Fibroblast of skin of back (primary cell): Measurements from ENCODE around the gene LFNG.
A peak's percentile ranks its signal among the peaks of the same experiment; 100 is the strongest.

ENCODE experiments used
- DNase-seq: peaks from one replicate; pipeline ENCODE4 v3.0.0-alpha.2; 2013

Gene LFNG

DNA sequence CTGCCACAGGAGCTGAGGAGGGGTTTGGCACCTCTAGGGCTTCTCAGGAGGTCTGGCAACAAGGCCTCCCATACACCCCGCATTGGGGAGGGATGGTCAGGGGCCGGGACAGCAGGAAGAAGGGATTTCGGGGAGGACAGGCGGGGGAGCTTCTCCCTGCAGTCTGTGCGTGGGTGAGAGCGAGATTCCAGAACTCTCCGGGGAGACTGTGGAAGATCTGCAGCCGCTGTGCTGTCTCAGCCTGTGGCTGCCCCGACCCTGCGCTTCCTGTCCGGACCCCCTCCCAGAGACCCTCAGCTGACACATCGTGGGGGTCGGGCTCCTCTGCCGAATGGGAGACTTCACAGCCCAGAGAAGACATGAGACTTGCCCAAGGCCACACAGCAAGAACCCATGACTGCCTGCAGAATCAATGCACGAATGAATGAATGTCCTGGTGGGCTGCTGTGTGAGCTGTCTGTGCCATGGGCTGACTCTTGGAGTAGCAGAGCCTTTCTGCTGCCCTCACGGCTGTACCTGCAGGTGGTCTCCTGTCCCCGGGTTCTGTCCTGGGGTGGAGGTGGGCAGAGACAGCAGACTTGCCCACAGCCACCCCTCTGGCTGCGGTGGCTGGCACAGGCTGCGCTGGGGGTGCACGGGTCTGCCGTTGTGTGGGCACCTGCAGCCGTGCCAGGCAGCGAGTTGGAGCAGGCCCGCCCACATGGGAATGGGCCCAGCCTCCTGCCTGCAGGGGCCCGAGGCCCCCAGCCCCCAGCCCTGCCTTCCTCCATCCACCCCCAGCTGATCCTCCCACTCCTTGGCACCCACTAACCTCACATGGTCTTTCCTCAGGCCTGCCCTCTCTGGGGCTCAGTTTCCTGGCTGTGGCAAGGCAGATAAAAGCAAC lies 16.3 kb upstream of the LFNG start:
- no peak for DNase-seq

- no peak for DNase-seq
Measured at GRCh38 chr7:2504128-2504888, 15.3 kb upstream of the LFNG start.

DNA sequence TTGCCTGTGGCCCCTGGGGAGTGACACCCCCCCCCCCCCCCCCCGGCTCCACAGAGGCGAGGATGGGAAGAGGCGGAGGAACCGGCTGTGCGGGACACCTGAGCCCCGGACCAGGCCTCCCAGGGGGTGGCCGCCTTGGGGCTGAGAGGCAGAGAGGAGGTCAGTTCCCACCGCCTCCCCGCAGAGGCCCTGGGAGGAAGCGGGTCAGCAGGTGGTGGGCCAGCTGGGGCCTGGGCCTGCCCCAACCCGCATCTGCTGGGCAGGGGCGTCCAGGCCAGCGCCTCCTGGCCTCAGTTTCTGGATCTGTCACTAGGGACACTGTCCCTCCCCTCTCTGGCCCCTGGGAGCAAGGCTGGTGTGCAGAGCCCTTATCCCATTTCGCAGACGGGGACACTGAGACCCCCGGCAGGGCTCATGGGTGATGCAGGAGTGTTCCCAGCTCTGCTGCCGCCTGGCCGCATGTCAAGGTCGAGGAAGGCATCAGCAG lies 14.6 kb upstream of the LFNG start:
- DNase-seq, result no peak

GRCh38 chr7:2505401-2505800 lies 14.2 kb upstream of the LFNG start:
- DNase-seq, result no peak

- no peak for DNase-seq
Measured at GRCh38 chr7:2507208-2507916, 12.2 kb upstream of the LFNG start.

DNA sequence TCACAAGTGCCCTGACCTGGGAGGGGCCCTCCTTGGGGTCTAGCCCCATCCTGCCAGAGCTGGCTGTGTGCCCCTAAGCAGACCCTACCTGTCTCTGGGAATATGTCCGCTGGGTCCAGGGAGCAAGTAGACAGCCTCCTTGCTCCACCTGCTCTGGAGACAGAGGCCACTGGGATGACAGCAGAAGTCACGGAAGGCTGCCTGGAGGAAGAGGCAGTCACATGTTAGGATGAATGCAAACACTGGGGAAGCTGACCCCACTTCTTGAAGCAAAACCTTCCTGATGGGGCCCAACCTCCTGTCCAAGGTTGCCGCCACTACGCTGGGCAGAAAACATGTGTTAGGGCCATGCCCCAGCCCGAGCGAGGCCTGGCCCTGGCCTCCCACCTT lies 11.7 kb upstream of the LFNG start:
- DNase-seq, result no peak

- DNase-seq, result peak; percentile 89
Measured at GRCh38 chr7:2508327-2509215, 11.0 kb upstream of the LFNG start.

- DNase-seq, result no peak
Measured at GRCh38 chr7:2509298-2509906, 10.2 kb upstream of the LFNG start.

DNA sequence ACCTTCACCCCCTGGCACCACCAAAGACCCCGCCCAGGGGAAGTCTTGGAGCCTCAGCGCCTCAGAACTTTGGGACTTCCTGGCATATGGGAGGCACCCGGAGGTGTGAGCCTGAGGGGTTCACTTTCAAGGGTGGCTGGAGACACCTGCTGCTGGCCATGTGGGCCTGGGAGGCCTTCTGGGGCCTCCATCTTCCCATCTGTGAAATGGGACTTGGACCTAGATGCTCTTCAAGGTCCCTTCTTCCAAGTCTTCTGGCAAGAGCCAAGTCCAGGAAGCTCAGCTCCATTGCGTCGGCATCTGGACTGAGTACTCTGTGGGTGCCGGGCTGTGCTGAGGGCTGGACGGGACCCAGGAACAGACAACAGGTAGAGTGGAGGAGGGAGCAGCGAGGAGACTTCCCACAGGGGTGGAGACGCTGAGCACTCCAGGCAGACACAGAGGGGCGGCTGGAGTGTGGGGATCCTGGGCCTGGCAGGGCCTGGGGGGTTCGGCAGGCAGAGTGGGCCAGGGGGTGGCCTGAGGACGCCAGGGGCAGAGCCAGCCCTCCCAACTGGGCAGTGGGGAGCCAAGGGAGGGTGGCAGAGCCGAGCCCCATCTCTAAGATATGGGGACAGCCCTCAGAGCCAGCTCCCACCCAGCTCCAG lies 9.3 kb upstream of the LFNG start:
- DNase-seq, result no peak

DNA sequence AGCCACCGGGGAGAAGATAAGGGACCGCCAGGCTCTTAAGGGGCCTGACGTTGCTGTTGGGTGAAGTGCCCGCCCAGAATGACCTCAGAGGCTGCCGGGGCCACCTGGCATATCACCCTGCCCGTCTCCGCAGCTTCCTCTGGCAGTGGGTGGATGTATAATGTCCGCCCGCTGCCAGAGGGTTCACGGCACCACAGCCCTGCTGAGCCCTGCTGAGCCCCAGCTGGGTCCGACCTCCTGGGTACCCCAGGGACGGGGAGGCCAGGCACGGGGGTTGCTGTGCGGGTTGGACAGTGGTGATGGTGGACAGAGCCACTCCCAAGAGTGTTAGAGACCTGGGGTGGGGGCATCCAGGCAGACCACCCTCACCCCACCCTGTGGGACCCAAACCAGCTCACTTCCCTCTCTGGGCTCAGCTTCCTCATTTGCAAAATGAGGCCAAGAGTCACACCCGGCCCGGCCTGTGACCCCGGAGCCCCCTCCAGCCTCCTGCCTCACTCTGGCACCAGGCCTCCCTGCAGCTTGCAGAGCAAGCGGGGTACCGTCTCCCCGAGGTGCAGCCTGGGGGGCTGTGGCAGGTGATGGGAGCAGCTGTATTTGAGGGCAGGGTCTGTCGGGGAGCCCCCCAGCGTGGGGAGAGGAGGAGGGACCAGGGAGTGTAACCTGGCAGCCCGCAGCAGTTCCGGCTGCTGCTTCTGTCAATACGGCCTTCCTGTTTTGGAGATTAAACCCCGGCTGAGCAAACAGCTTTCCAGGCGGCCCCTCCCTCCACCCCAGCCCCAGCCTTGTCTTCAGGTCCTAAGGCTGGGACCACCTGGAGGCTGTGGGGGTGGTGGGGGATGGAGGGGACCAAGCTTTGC lies 8.4 kb upstream of the LFNG start:
- no peak for DNase-seq

- no peak for DNase-seq
Measured at GRCh38 chr7:2511769-2512168, 7.8 kb upstream of the LFNG start.

DNA sequence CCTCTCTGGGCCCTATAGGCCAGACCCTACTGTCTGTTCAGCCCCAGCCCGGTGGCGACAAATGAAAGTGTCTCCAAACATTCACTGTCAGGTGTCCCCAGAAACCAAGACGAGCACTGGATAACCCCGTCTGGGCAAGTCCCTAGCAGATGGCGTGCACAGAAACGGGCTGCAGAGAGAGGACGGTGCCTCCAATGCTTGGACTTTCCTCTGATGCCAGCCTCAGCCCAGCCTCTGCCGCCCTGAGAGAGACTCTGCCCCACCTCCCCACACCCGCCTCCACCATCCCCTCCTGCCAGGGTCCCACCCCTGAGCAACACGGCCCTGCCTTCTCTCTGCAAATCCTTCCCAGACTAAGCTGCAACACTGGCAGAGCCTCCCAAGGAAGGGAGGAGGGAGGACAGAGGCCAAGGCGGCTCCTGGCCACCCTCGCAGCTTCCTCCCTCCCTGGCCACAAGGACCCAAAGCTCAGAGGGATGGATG lies 7.4 kb upstream of the LFNG start:
- DNase-seq, result no peak

GRCh38 chr7:2512713-2513112 lies 6.9 kb upstream of the LFNG start:
- no peak for DNase-seq

- DNase-seq, result no peak
Measured at GRCh38 chr7:2513702-2514101, 5.9 kb upstream of the LFNG start.

GRCh38 chr7:2514473-2515423 lies 4.8 kb upstream of the LFNG start:
- no peak for DNase-seq

DNA sequence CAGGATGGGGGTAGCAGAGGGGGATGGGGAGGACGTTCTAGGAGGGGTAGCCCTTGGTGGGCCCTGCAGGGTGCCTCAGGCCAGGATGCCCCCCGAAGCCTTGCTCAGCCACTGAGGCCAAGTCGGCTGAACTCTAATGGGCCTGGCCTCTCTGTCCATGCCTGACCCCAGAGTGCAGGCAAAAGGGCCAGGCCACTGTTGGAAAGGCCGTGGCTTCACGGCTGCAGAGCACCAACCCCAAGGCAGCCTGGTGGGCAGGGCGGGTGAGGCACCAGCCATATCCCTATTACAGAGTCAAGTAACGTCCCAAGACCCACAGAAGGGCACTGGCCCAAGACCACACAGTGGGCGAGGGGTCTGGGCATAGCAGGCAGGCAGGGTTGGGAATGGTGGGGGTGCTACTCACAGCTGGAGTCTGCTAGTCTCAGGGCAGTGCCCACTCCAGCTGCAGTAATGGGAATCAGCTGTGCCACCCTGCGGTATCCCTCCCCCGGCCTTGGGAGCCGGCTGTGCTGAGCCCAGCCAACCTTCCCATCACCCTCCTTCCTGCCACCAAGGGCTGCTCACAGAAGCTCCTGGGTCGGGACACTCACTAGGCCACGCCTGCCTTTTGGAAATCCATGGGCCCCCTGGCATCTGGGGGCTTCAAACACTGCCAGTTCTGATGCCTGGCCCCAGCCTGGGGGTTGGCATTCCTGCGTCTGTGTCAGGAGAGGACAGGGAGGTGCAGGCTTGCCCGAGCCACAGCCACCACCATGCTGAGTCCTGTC lies 4.0 kb upstream of the LFNG start:
- DNase-seq, result no peak

GRCh38 chr7:2516194-2516555 lies 3.4 kb upstream of the LFNG start:
- no peak for DNase-seq

DNA sequence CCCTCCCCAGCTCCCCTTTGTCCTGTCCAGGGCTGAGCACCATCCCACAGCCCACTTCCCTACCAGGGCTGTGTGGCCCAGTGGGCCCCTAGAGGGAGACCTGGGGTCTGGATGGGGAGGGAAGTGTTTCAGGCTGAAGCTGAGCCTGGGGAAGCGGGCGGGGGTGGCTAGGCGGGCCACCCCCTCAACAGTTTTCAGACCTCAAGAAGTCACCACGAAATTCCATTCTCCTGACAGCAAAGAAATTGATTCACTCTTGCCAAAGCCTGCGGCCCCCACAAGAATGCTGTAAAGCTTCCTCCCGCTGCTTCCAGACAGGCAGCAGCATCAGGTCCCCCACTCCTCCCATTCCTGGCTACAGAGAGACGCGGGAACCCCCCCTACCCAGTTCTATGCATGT lies 2.5 kb upstream of the LFNG start:
- DNase-seq, result peak; percentile 97
